Retinal pigment epithelial cell (primary cell): Measurements from ENCODE around the gene GID4.

Experiments used
- DNase-seq: peaks from one replicate; pipeline ENCODE4 v3.0.0-alpha.2; 2010; ENCODE audit warnings: low read depth
- H3K4me3 ChIP-seq: 2 replicates; pipeline ENCODE4 v1.5.1; 2011; ENCODE audit warnings: mild to moderate bottlenecking, low read length, control low read depth, moderate library complexity
- CTCF ChIP-seq: conservative IDR thresholded peaks from 2 replicates; pipeline ENCODE4 v1.5.1; 2011; ENCODE audit warnings: low read depth, low read length, control low read depth, inconsistent platforms

Gene GID4

GRCh38 chr17:18111330-18111971, 72.2 kb downstream of the GID4 start:
- H3K4me3 ChIP-seq, result no peak overlapping the region
- no peak for DNase-seq
- no peak for TF ChIP-seq CTCF

GRCh38 chr17:18115517-18115916, 76.3 kb downstream of the GID4 start:
- no peak overlapping the region for H3K4me3 ChIP-seq
- no peak for DNase-seq
- no peak for TF ChIP-seq CTCF

GRCh38 chr17:18116078-18116477, 76.9 kb downstream of the GID4 start:
- TF ChIP-seq CTCF, result no peak
- DNase-seq, result no peak

GRCh38 chr17:18117533-18117932, 78.3 kb downstream of the GID4 start:
- TF ChIP-seq CTCF, result no peak
- DNase-seq, result no peak
- H3K4me3 ChIP-seq, result no peak overlapping the region

More at GRCh38 chr17:18116078-18116477, 76.9 kb downstream of the GID4 start:
- no peak overlapping the region for H3K4me3 ChIP-seq
